BLaER1 treated with 17β-estradiol and CSF1 and Interleukin-3, amounts not matched to agents 10 nM and 100 nM (cell line): ENCODE data around the gene L3MBTL3.

Source experiments
- H3K27ac ChIP-seq, 11 experiments: shearing (Covaris generic); formaldehyde crosslinking; 2 replicates each; pipeline ENCODE4 v1.8.1; 2022
- H3K27me3 ChIP-seq, 11 experiments: shearing (Covaris generic); formaldehyde crosslinking; 2 replicates each; pipeline ENCODE4 v1.8.1; 2022
- H3K36me3 ChIP-seq, 11 experiments: shearing (Covaris generic); formaldehyde crosslinking; 2 replicates each; pipeline ENCODE4 v1.8.1; 2022
- H3K4me1 ChIP-seq, 10 experiments: shearing (Covaris generic); formaldehyde crosslinking; 2 replicates each; pipeline ENCODE4 v1.8.1; 2022
- H3K4me2 ChIP-seq, 11 experiments: shearing (Covaris generic); formaldehyde crosslinking; 2 replicates each; pipeline ENCODE4 v1.8.1; 2022
- H3K4me3 ChIP-seq, 10 experiments: shearing (Covaris generic); formaldehyde crosslinking; 2 replicates each; pipeline ENCODE4 v1.8.1; 2022
- H3K9ac ChIP-seq, 11 experiments: shearing (Covaris generic); formaldehyde crosslinking; 2 replicates each; pipeline ENCODE4 v1.8.1; 2022
- H3K9me3 ChIP-seq, 11 experiments: shearing (Covaris generic); formaldehyde crosslinking; replicated peaks in 1 of 11; 2 replicates each; pipeline ENCODE4 v1.8.1; 2022
- H4K20me1 ChIP-seq, 11 experiments: shearing (Covaris generic); formaldehyde crosslinking; 2 replicates each; pipeline ENCODE4 v1.8.1; 2022
- Cebpa-rat ChIP-seq, 11 experiments: shearing (Covaris generic); IDR thresholded peaks; 2 replicates each; pipeline ENCODE4 v1.8.1; 2022

Gene L3MBTL3

GRCh38 chr6:130050230-130050629 lies 31.8 kb downstream of the L3MBTL3 start:
- Histone ChIP-seq H3K9ac (no peak overlapping the region), H3K4me3 (no peak overlapping the region), H4K20me1 (peaks cover 0 to 20% (median 7%) of the 10 kb centered on the region in 11 experiments; a peak in 9 of 22 replicates), H3K36me3 (peaks cover 64 to 89% (median 71%) of the 10 kb centered on the region in 11 experiments), H3K4me2 (no peak overlapping the region), H3K4me1 (no peaks in the 10 kb centered on the region), H3K27ac (no peak overlapping the region), H3K9me3 (no peaks in the 10 kb centered on the region), H3K27me3 (no peaks in the 10 kb centered on the region)
- no peak for TF ChIP-seq Cebpa-rat (IDR thresholded peaks at IDR 0.05)

- no peaks in the 10 kb centered on the region for H3K9me3 ChIP-seq
- H4K20me1 ChIP-seq = no peaks in the 10 kb centered on the region
- no peak overlapping the region for H3K4me3 ChIP-seq
- H3K27ac ChIP-seq = no peak overlapping the region
- H3K4me2 ChIP-seq = no peak overlapping the region
- no peaks in the 10 kb centered on the region for H3K27me3 ChIP-seq
- H3K9ac ChIP-seq = no peak overlapping the region
- peaks cover 70 to 94% (median 88%) of the 10 kb centered on the region in 11 experiments for H3K36me3 ChIP-seq
- H3K4me1 ChIP-seq = peaks cover 0 to 10% (median 0%) of the 10 kb centered on the region in 10 experiments; a peak in 1 of 20 replicates
- no peak for TF ChIP-seq Cebpa-rat (IDR thresholded peaks at IDR 0.05)
Observed at GRCh38 chr6:130054725-130055124, 36.3 kb downstream of the L3MBTL3 start.

GRCh38 chr6:130055271-130055670 lies 36.9 kb downstream of the L3MBTL3 start:
- no peaks in the 10 kb centered on the region for H4K20me1 ChIP-seq
- no peak overlapping the region for H3K9ac ChIP-seq
- H3K27me3 ChIP-seq = no peaks in the 10 kb centered on the region
- TF ChIP-seq Cebpa-rat (IDR thresholded peaks at IDR 0.05) = no peak
- H3K4me3 ChIP-seq = no peak overlapping the region
- peaks cover 0 to 10% (median 0%) of the 10 kb centered on the region in 10 experiments; a peak in 1 of 20 replicates for H3K4me1 ChIP-seq
- no peaks in the 10 kb centered on the region for H3K9me3 ChIP-seq
- H3K36me3 ChIP-seq = peaks cover 70 to 94% (median 88%) of the 10 kb centered on the region in 11 experiments
- H3K4me2 ChIP-seq = no peak overlapping the region
- H3K27ac ChIP-seq = no peak overlapping the region

GRCh38 chr6:130057495-130057894 lies 39.1 kb downstream of the L3MBTL3 start:
- no peak overlapping the region for H3K27ac ChIP-seq
- no peak for TF ChIP-seq Cebpa-rat (IDR thresholded peaks at IDR 0.05)
- no peaks in the 10 kb centered on the region for H3K27me3 ChIP-seq
- peaks cover 62 to 94% (median 88%) of the 10 kb centered on the region in 11 experiments for H3K36me3 ChIP-seq
- H3K9ac ChIP-seq = no peak overlapping the region
- no peak overlapping the region for H3K4me2 ChIP-seq
- H3K9me3 ChIP-seq = no peaks in the 10 kb centered on the region
- H3K4me3 ChIP-seq = no peak overlapping the region
- no peaks in the 10 kb centered on the region for H4K20me1 ChIP-seq
- peaks cover 0 to 10% (median 0%) of the 10 kb centered on the region in 10 experiments; a peak in 1 of 20 replicates for H3K4me1 ChIP-seq

- Histone ChIP-seq H3K4me1 (no peaks in the 10 kb centered on the region), H3K4me2 (no peak overlapping the region), H3K27me3 (no peaks in the 10 kb centered on the region), H3K27ac (no peak overlapping the region), H3K4me3 (no peak overlapping the region), H4K20me1 (peaks cover 0 to 10% (median 0%) of the 10 kb centered on the region in 11 experiments; a peak in 2 of 22 replicates), H3K9ac (no peak overlapping the region), H3K9me3 (no peaks in the 10 kb centered on the region), H3K36me3 (peaks cover 68 to 100% (median 90%) of the 10 kb centered on the region in 11 experiments)
- no peak for TF ChIP-seq Cebpa-rat (IDR thresholded peaks at IDR 0.05)
Observed at GRCh38 chr6:130063806-130064205, 45.4 kb downstream of the L3MBTL3 start.

- Histone ChIP-seq H3K9ac (no peak overlapping the region), H3K9me3 (no peaks in the 10 kb centered on the region), H3K4me3 (no peak overlapping the region), H3K36me3 (peaks cover 75 to 99% (median 90%) of the 10 kb centered on the region in 11 experiments), H3K27ac (no peak overlapping the region), H3K27me3 (no peaks in the 10 kb centered on the region), H3K4me1 (no peaks in the 10 kb centered on the region), H4K20me1 (peaks cover 0 to 10% (median 0%) of the 10 kb centered on the region in 11 experiments; a peak in 2 of 22 replicates), H3K4me2 (no peak overlapping the region)
- no peak for TF ChIP-seq Cebpa-rat (IDR thresholded peaks at IDR 0.05)
Observed at GRCh38 chr6:130065609-130066156, 47.3 kb downstream of the L3MBTL3 start.

GRCh38 chr6:130069485-130069884 lies 51.1 kb downstream of the L3MBTL3 start:
- TF ChIP-seq Cebpa-rat (IDR thresholded peaks at IDR 0.05) = no peak
- peaks cover 0 to 9% (median 0%) of the 10 kb centered on the region in 11 experiments; a peak in 2 of 22 replicates for H4K20me1 ChIP-seq
- H3K4me3 ChIP-seq = no peak overlapping the region
- no peaks in the 10 kb centered on the region for H3K9me3 ChIP-seq
- H3K4me1 ChIP-seq = no peaks in the 10 kb centered on the region
- peaks cover 64 to 98% (median 75%) of the 10 kb centered on the region in 11 experiments for H3K36me3 ChIP-seq
- H3K27me3 ChIP-seq = no peaks in the 10 kb centered on the region
- H3K9ac ChIP-seq = no peak overlapping the region
- H3K27ac ChIP-seq = no peak overlapping the region
- H3K4me2 ChIP-seq = no peak overlapping the region

- no peak for TF ChIP-seq Cebpa-rat (IDR thresholded peaks at IDR 0.05)
- no peaks in the 10 kb centered on the region for H3K27me3 ChIP-seq
- H3K4me3 ChIP-seq = no peak overlapping the region
- peaks cover 0 to 6% (median 0%) of the 10 kb centered on the region in 11 experiments; a peak in 3 of 22 replicates for H4K20me1 ChIP-seq
- no peak overlapping the region for H3K9ac ChIP-seq
- no peak overlapping the region for H3K27ac ChIP-seq
- peaks cover 0 to 4% (median 0%) of the 10 kb centered on the region in 10 experiments; a peak in 7 of 20 replicates for H3K4me1 ChIP-seq
- H3K4me2 ChIP-seq = no peak overlapping the region
- no peaks in the 10 kb centered on the region for H3K9me3 ChIP-seq
- H3K36me3 ChIP-seq = peaks cover 58 to 98% (median 73%) of the 10 kb centered on the region in 11 experiments
Observed at GRCh38 chr6:130070326-130070725, 51.9 kb downstream of the L3MBTL3 start.

GRCh38 chr6:130070792-130071191 lies 52.4 kb downstream of the L3MBTL3 start:
- Histone ChIP-seq H4K20me1 (peaks cover 0 to 1% (median 0%) of the 10 kb centered on the region in 11 experiments; a peak in 3 of 22 replicates), H3K4me3 (no peak overlapping the region), H3K27me3 (no peaks in the 10 kb centered on the region), H3K4me1 (peaks cover 0 to 9% (median 2%) of the 10 kb centered on the region in 10 experiments; a peak in 7 of 20 replicates), H3K4me2 (no peak overlapping the region), H3K9me3 (no peaks in the 10 kb centered on the region), H3K9ac (no peak overlapping the region), H3K36me3 (peaks cover 54 to 94% (median 69%) of the 10 kb centered on the region in 11 experiments), H3K27ac (no peak overlapping the region)
- TF ChIP-seq Cebpa-rat (IDR thresholded peaks at IDR 0.05) = no peak
